ENCODE measurements around the gene USP15.
"Not testable (repeated sequence)": the region's sequence is repeated elsewhere in the genome, so short reads cannot be mapped to it uniquely, and the experiment has no call there.

DNA sequence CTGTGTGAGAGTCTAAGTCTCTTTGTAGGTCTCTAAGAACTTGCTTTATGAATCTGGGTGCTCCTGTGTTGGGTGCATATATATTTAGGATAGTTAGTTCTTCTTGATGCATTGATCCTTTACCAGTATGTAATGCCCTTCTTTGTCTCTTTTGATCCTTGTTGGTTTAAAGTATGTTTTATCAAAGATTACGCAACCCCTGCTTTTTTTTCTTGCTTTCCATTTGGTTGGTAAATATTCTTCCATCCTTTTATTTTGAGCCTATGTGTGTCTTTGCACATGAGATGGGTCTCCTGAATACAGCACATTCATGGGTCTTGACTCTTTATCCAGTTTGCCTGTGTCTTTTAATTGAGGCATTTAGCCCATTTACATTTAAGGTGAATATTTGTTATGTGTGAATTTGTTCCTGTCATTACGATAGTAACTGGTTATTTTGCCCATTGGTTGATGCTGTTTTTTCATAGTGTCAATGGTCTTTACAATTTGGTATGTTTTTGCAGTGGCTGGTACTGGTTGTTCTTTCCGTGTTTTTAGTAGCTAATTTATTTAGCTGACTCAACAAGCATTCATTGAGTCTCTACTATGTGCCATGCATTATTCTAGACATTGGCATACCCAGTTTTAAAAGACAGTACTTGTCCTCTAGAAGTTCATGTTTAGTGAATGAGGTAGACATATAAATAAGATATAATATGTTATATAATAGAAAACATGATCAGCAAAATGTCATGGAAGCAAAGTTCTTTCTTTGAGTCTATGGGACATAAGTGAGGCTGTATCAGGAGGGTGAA, 108.4 kb downstream of the USP15 start:
- not testable (repeated sequence) for TF ChIP-seq TEAD4 (IDR thresholded peaks at IDR 0.05); RAD21 (IDR thresholded peaks at IDR 0.05; ENCODE audit: low read depth); MAX (IDR thresholded peaks at IDR 0.05); EP300 (IDR thresholded peaks at IDR 0.05; ENCODE audit: borderline replicate concordance); USF1 (IDR thresholded peaks at IDR 0.05); TAF1 (IDR thresholded peaks at IDR 0.05; ENCODE audit: low read depth)
- TF ChIP-seq CEBPB (IDR thresholded peaks at IDR 0.05), result peak; percentile 81
- TF ChIP-seq, protein P1, sequence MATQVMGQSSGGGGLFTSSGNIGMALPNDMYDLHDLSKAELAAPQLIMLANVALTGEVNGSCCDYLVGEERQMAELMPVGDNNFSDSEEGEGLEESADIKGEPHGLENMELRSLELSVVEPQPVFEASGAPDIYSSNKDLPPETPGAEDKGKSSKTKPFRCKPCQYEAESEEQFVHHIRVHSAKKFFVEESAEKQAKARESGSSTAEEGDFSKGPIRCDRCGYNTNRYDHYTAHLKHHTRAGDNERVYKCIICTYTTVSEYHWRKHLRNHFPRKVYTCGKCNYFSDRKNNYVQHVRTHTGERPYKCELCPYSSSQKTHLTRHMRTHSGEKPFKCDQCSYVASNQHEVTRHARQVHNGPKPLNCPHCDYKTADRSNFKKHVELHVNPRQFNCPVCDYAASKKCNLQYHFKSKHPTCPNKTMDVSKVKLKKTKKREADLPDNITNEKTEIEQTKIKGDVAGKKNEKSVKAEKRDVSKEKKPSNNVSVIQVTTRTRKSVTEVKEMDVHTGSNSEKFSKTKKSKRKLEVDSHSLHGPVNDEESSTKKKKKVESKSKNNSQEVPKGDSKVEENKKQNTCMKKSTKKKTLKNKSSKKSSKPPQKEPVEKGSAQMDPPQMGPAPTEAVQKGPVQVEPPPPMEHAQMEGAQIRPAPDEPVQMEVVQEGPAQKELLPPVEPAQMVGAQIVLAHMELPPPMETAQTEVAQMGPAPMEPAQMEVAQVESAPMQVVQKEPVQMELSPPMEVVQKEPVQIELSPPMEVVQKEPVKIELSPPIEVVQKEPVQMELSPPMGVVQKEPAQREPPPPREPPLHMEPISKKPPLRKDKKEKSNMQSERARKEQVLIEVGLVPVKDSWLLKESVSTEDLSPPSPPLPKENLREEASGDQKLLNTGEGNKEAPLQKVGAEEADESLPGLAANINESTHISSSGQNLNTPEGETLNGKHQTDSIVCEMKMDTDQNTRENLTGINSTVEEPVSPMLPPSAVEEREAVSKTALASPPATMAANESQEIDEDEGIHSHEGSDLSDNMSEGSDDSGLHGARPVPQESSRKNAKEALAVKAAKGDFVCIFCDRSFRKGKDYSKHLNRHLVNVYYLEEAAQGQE (IDR thresholded peaks at IDR 0.05; ENCODE audit: low read depth), result not testable (repeated sequence)
